HCT116 (cell line): ENCODE data around the gene PLXNC1. TPM values are rescaled to one million over a fixed set of nuclear protein-coding genes. Genes with fewer than 3 reads are reported as not detected.

Experiments used
- ATAC-seq: fragments of 200-7000 bp; cut with Tn5 transposase; 2 replicates; pipeline ENCODE4 v1.9.1; 2020; ENCODE audit warnings: mild to moderate bottlenecking, moderate library complexity
- BruUV-seq: library from RNA; stranded (reverse); fragments of 400-500 nt; replicated peaks from 2 replicates; lab custom pipeline; 2021; lab: Mats Ljungman, UMichigan
- CTCF ChIA-PET: fragments of 300-600 bp; sonication (Branson Sonifier 250); formaldehyde crosslinking; loops from one replicate; lab custom pipeline; 2021; ENCODE audit warnings: antibody characterized with exemption; lab: Charles Lee
- POLR2A ChIA-PET: fragments of 300-600, 350-600 bp; sonication (Branson Sonifier 250); formaldehyde crosslinking; loops from one replicate; lab custom pipeline; 2021; ENCODE audit warnings: antibody characterized with exemption; lab: Charles Lee
- RAD21 ChIA-PET, 2 experiments: fragments of 300-600 bp; sonication (Branson Sonifier 250); formaldehyde crosslinking; loops; one replicate each; lab custom pipeline; 2023; ENCODE audit warnings: low total read pairs in 2 of 2; ENCODE audit not compliant: uncharacterized antibody in 2 of 2, unreplicated experiment in 2 of 2, low non-redundant PET in 1 of 2; lab: Charles Lee
- DNase-seq: peaks from one replicate; pipeline ENCODE4 v3.0.0-alpha.2; 2010; ENCODE audit warnings: low read depth, low spot score
- H2AFZ ChIP-seq: fragments of 200-600 bp; shearing (Covaris generic), sonication (generic); 2 replicates; pipeline ENCODE4 v1.6.1; 2017; ENCODE audit warnings: low read depth, mixed run types, mixed read lengths, antibody characterized with exemption, low read length; ENCODE audit not compliant: poor library complexity, severe bottlenecking
- H3K27ac ChIP-seq: 2 replicates; pipeline ENCODE4 v1.5.1; 2012; ENCODE audit warnings: low read depth, low read length
- H3K27me3 ChIP-seq: fragments of 200-600 bp; sonication (generic); 2 replicates; pipeline ENCODE4 v1.6.1; 2016; ENCODE audit warnings: mixed run types, low read length, mixed read lengths; ENCODE audit not compliant: insufficient read depth
- H3K36me3 ChIP-seq, 2 experiments: fragments of 200-500 bp in 1 of 2; fragments of 200-600 bp in 1 of 2; sonication (Bioruptor generic) in 1 of 2; sonication (generic) in 1 of 2; 2 replicates each; pipeline versions ENCODE4 v1.5.1 to v1.6.1; 2014 to 2016; ENCODE audit warnings: low read length in 2 of 2, inconsistent platforms in 1 of 2, mixed read lengths in 1 of 2, mixed run types in 1 of 2; ENCODE audit not compliant: insufficient read depth in 2 of 2, control insufficient read depth in 1 of 2
- H3K4me1 ChIP-seq, 2 experiments: fragments of 200-600 bp in 1 of 2; sonication (generic) in 1 of 2; 2 replicates each; pipeline versions ENCODE4 v1.5.1 to v1.6.1; 2012 to 2017; ENCODE audit warnings: low read length in 2 of 2, inconsistent platforms in 1 of 2, mild to moderate bottlenecking in 1 of 2, mixed read lengths in 1 of 2, mixed run types in 1 of 2, moderate library complexity in 1 of 2; ENCODE audit not compliant: insufficient read depth in 2 of 2, control insufficient read depth in 1 of 2
- H3K4me2 ChIP-seq: fragments of 200-600 bp; sonication (generic); 2 replicates; pipeline ENCODE4 v1.6.1; 2017; ENCODE audit warnings: mixed run types, low read length, mixed read lengths
- H3K4me3 ChIP-seq, 2 experiments: fragments of 200-600 bp in 1 of 2; sonication (generic) in 1 of 2; replicated peaks in 1 of 2; 2 replicates each; pipeline ENCODE4 v1.5.1; 2011 to 2016; ENCODE audit warnings: low read length in 2 of 2, control low read depth in 1 of 2, low read depth in 1 of 2, mild to moderate bottlenecking in 1 of 2, mixed read lengths in 1 of 2, mixed run types in 1 of 2
- H3K79me2 ChIP-seq: fragments of 200-600 bp; sonication (generic); 2 replicates; pipeline ENCODE4 v1.6.1; 2017; ENCODE audit warnings: mild to moderate bottlenecking, mixed run types, low read length, moderate library complexity, mixed read lengths; ENCODE audit not compliant: insufficient read depth
- H3K9ac ChIP-seq: fragments of 200-600 bp; sonication (generic); 2 replicates; pipeline ENCODE4 v1.6.1; 2016; ENCODE audit warnings: low read length, mixed read lengths
- H3K9me2 ChIP-seq: fragments of 200-600 bp; sonication (generic), shearing (Covaris generic); 2 replicates; pipeline ENCODE4 v1.6.1; 2017; ENCODE audit warnings: mixed run types, mild to moderate bottlenecking, moderate library complexity; ENCODE audit not compliant: insufficient read depth
- H3K9me3 ChIP-seq, 2 experiments: fragments of 200-500 bp in 1 of 2; fragments of 200-600 bp in 1 of 2; sonication (Bioruptor generic) in 1 of 2; sonication (generic) in 1 of 2; 2 replicates each; pipeline ENCODE4 v1.6.1; 2014 to 2017; ENCODE audit warnings: low read length in 2 of 2, mixed read lengths in 2 of 2, inconsistent platforms in 1 of 2, low read depth in 1 of 2, mild to moderate bottlenecking in 1 of 2, mixed run types in 1 of 2, moderate library complexity in 1 of 2; ENCODE audit not compliant: control insufficient read depth in 1 of 2, insufficient read depth in 1 of 2
- H4K20me1 ChIP-seq: fragments of 200-600 bp; sonication (generic), shearing (Covaris generic); 2 replicates; pipeline ENCODE4 v1.6.1; 2017; ENCODE audit warnings: mixed run types, mild to moderate bottlenecking, moderate library complexity; ENCODE audit not compliant: insufficient read depth
- CBX3 ChIP-seq: IDR thresholded peaks from 2 replicates; pipeline ENCODE4 v1.6.1; 2012; ENCODE audit warnings: low read depth
- CEBPB ChIP-seq: IDR thresholded peaks from 2 replicates; pipeline ENCODE4 v1.6.1; 2012; ENCODE audit warnings: low read depth
- CTCF ChIP-seq, 3 experiments: fragments of 200-600 bp in 1 of 3; sonication (generic) in 1 of 3; IDR thresholded peaks in 2 of 3; conservative IDR thresholded peaks in 1 of 3; 2 replicates each; pipeline ENCODE4 v1.5.1; 2012 to 2017; ENCODE audit warnings: low read depth in 2 of 3, low read length in 2 of 3, antibody characterized with exemption in 1 of 3, borderline replicate concordance in 1 of 3, control low read depth in 1 of 3, mild to moderate bottlenecking in 1 of 3, mixed read lengths in 1 of 3, mixed run types in 1 of 3, moderate library complexity in 1 of 3; ENCODE audit not compliant: insufficient read depth in 1 of 3
- EGR1 ChIP-seq: IDR thresholded peaks from 2 replicates; pipeline ENCODE4 v1.6.1; 2012; ENCODE audit warnings: low read depth
- JUND ChIP-seq: IDR thresholded peaks from 2 replicates; pipeline ENCODE4 v1.6.1; 2012
- MAX ChIP-seq: IDR thresholded peaks from 2 replicates; pipeline ENCODE4 v1.6.1; 2012
- POLR2A ChIP-seq: IDR thresholded peaks from 2 replicates; pipeline ENCODE4 v1.7.0; 2011; ENCODE audit warnings: borderline replicate concordance; ENCODE audit not compliant: insufficient read depth, insufficient read length; ENCODE audit errors: extremely low read depth
- RAD21 ChIP-seq: IDR thresholded peaks from 2 replicates; pipeline ENCODE4 v1.6.1; 2012; ENCODE audit warnings: low read depth, mild to moderate bottlenecking
- REST ChIP-seq: IDR thresholded peaks from 2 replicates; pipeline ENCODE4 v1.6.1; 2012; ENCODE audit warnings: low read depth
- SP1 ChIP-seq: IDR thresholded peaks from 2 replicates; pipeline ENCODE4 v1.6.1; 2012; ENCODE audit warnings: low read depth
- TCF7L2 ChIP-seq: IDR thresholded peaks from 2 replicates; pipeline ENCODE4 v1.7.0; 2011; ENCODE audit warnings: borderline replicate concordance, inconsistent platforms; ENCODE audit not compliant: insufficient read depth, insufficient read length; ENCODE audit errors: extremely low read depth
- ZNF274 ChIP-seq: fragments of 200-500 bp; sonication (Bioruptor generic); IDR thresholded peaks from 2 replicates; pipeline ENCODE4 v1.6.1; 2014; ENCODE audit warnings: mild to moderate bottlenecking, low read depth, low read length, inconsistent platforms
- intact Hi-C: fragments of 100-400 bp; cut with micrococcal nuclease; formaldehyde crosslinking; loops from 2 replicates; pipeline ENCODE4 v1.10.0; 2022
- total RNA-seq: library from RNA; stranded (reverse); gene quantifications from one replicate; pipeline ENCODE4 v1.2.1, GENCODE V29; 2021; ENCODE audit not compliant: unreplicated experiment

Gene PLXNC1
- total RNA-seq, 1 experiment from 2014 or later = 0.25 TPM

- Histone ChIP-seq H3K36me3 (no peaks in the 10 kb centered on the region), H2AFZ (no peak overlapping the region), H3K4me1 (no peaks in the 10 kb centered on the region), H3K79me2 (no peaks in the 10 kb centered on the region), H3K27ac (no peak overlapping the region), H3K9me2 (no peaks in the 10 kb centered on the region), H3K4me3 (no peak overlapping the region), H3K4me2 (no peak overlapping the region), H4K20me1 (no peaks in the 10 kb centered on the region), H3K9ac (no peak overlapping the region), H3K27me3 (no peaks in the 10 kb centered on the region), H3K9me3 (no peaks in the 10 kb centered on the region)
- ATAC-seq (no peak), DNase-seq (no peak)
- intact Hi-C loops = no loop called here
- ChIA-PET POLR2A (no interaction called here), RAD21 (no interaction called here), CTCF (interaction anchor here (0.6 to 1.0 kb wide), 2 partner anchors 8 to 72 kb away, joined by 3 read pairs; no protein-coding TSS in a partner anchor)
- TF ChIP-seq TCF7L2 = no peak
- TF ChIP-seq CEBPB = no peak
- peak in 1 of 3 experiments; percentile 18; a peak in 1 of 6 replicates for TF ChIP-seq CTCF (IDR thresholded peaks at IDR 0.05 in 2 of 3, conservative IDR thresholded peaks at IDR 0.05 in 1 of 3; ENCODE audit: borderline replicate concordance in 1 of 3, insufficient read depth in 1 of 3, low read depth in 2 of 3, low read length in 2 of 3)
- no peak for TF ChIP-seq JUND
- no TSS peak for BruUV-seq
These were observed 50.1 kb downstream of the PLXNC1 start for GRCh38 chr12:94198469-94198868.

- Histone ChIP-seq H3K9ac (no peak overlapping the region), H3K4me1 (no peaks in the 10 kb centered on the region), H3K9me2 (no peaks in the 10 kb centered on the region), H4K20me1 (no peaks in the 10 kb centered on the region), H3K27ac (no peak overlapping the region), H3K79me2 (no peaks in the 10 kb centered on the region), H3K4me3 (no peak overlapping the region), H2AFZ (no peak overlapping the region), H3K9me3 (no peaks in the 10 kb centered on the region), H3K4me2 (no peak overlapping the region), H3K36me3 (no peaks in the 10 kb centered on the region), H3K27me3 (no peaks in the 10 kb centered on the region)
- ATAC-seq (no peak), DNase-seq (no peak)
- intact Hi-C loops = no loop called here
- CTCF ChIA-PET = interaction anchor here (1.0 kb wide), 1 partner anchor 8 kb away, joined by 3 read pairs; no protein-coding TSS in a partner anchor
- POLR2A ChIA-PET = no interaction called here
- RAD21 ChIA-PET = no interaction called here
- BruUV-seq = no TSS peak
- TF ChIP-seq MAX (no peak), POLR2A (no peak), ZNF274 (no peak), REST (no peak), CBX3 (no peak), EGR1 (no peak), RAD21 (no peak), SP1 (no peak)
These were observed 50.5 kb downstream of the PLXNC1 start for GRCh38 chr12:94198872-94199271.
